DOHH2 (cell line): ENCODE data around the gene BHLHA15.

Source experiments
- CTCF ChIP-seq: fragments of 200-600 bp; sonication (generic); IDR thresholded peaks from one replicate; pipeline ENCODE4 v1.5.1; 2014; ENCODE audit warnings: antibody characterized with exemption, mild to moderate bottlenecking, low read depth, low read length; ENCODE audit not compliant: poor library complexity, severe bottlenecking
- EZH2phosphoT487 ChIP-seq: fragments of 200-600 bp; sonication (generic); IDR thresholded peaks from 2 replicates; pipeline ENCODE4 v1.6.1; 2017; ENCODE audit warnings: borderline replicate concordance, mild to moderate bottlenecking, antibody characterized with exemption, low read length, moderate library complexity, mixed read lengths

- TF ChIP-seq CTCF (no peak), EZH2phosphoT487 (no peak)
Measured at GRCh38 chr7:98204670-98205069, 6.6 kb upstream of the BHLHA15 start.
